ENCODE data around the gene DNAJC5. TPM values are rescaled to one million over a fixed set of nuclear protein-coding genes. Genes with fewer than 3 reads are reported as not detected.

The DNAJC5 gene
- total and polyA plus RNA-seq, 2 donors (not counting 3 experiments of a cell fraction or from before 2014, with no cell fraction given), result 44.7 to 60.3 TPM

GRCh38 chr20:63856098-63856511, 38.8 kb upstream of the DNAJC5 start:
- no peaks in the 10 kb centered on the region for H3K36me3 ChIP-seq (ENCODE audit: control insufficient read depth in 2 of 2, extremely low read depth in 1 of 2, insufficient read depth in 2 of 2, low read length in 2 of 2)
- H3K4me3 ChIP-seq (replicated peaks in 1 of 3; ENCODE audit: insufficient read depth in 1 of 3, low read depth in 1 of 3, low read length in 3 of 3), result no peak overlapping the region
- BruUV-seq (replicated peaks), result no TSS peak
- no peak overlapping the region for H3K27ac ChIP-seq (ENCODE audit: insufficient read depth, low read depth, low read length)
- peaks cover 0 to 5% of the 10 kb centered on the region in 2 experiments for H3K27me3 ChIP-seq (ENCODE audit: control insufficient read depth in 2 of 2, insufficient read depth in 2 of 2, low read length in 2 of 2)
- dilution Hi-C loops (cut with MboI; ENCODE audit: extremely low pct_ligation_motif_present, low sequenced_read_pairs), result no loop called here
- H3K4me1 ChIP-seq (ENCODE audit: control insufficient read depth, extremely low read depth, insufficient read depth, low read length), result peaks cover 23% of the 10 kb centered on the region
- H3K9me1 ChIP-seq (replicated peaks; ENCODE audit: control insufficient read depth, extremely low read depth, insufficient read depth, low read length), result no peaks in the 10 kb centered on the region
- no peak overlapping the region for H2AFZ ChIP-seq (ENCODE audit: low read depth, low read length)
- intact Hi-C loops (cut with micrococcal nuclease), result no loop called here
- H3K9ac ChIP-seq (replicated peaks; ENCODE audit: extremely low read depth, insufficient read depth, low read length), result no peak overlapping the region
- DNase-seq (ENCODE audit: low read depth, low spot score), result no peak
- H3K9me3 ChIP-seq (replicated peaks; ENCODE audit: control insufficient read depth, insufficient read depth, low read length), result no peaks in the 10 kb centered on the region
- H3K4me2 ChIP-seq (ENCODE audit: insufficient read depth, low read length), result no peak overlapping the region
- FAIRE-seq, result no peak
- H3K79me2 ChIP-seq (ENCODE audit: control insufficient read depth, insufficient read depth, low read length), result no peaks in the 10 kb centered on the region
- ChIA-PET CTCF (interaction anchor here (1.2 to 3.4 kb wide), 2 partner anchors 70 to 82 kb away, joined by 3 to 12 read pairs; no protein-coding TSS in a partner anchor), POLR2A (no interaction called here)
- TF ChIP-seq EZH2 (IDR thresholded peaks at IDR 0.05; ENCODE audit: borderline replicate concordance, low read depth, low read length, severe bottlenecking) (no peak), MYC (IDR thresholded peaks at IDR 0.05; ENCODE audit: low read depth, low read length) (no peak), GATA2 (IDR thresholded peaks at IDR 0.05; ENCODE audit: insufficient read depth, insufficient read length, low read depth, low read length) (no peak), FOS (IDR thresholded peaks at IDR 0.05; ENCODE audit: borderline replicate concordance, insufficient read depth, low read length) (no peak), JUN (IDR thresholded peaks at IDR 0.05; ENCODE audit: borderline replicate concordance, insufficient read depth, insufficient read length, low read depth) (no peak), CTCF (IDR thresholded peaks at IDR 0.05; ENCODE audit: extremely low read depth in 1 of 2, insufficient read depth in 1 of 2, low read depth in 1 of 2, low read length in 2 of 2) (no peak), POLR2AphosphoS5 (IDR thresholded peaks at IDR 0.05; ENCODE audit: insufficient read depth, low read depth, low read length) (no peak), MAX (IDR thresholded peaks at IDR 0.05; ENCODE audit: insufficient read depth, insufficient read length) (no peak), POLR2A (IDR thresholded peaks at IDR 0.05; ENCODE audit: low read depth, low read length) (no peak)
- H4K20me1 ChIP-seq (replicated peaks; ENCODE audit: control insufficient read depth, extremely low read depth, insufficient read depth, low read length), result no peaks in the 10 kb centered on the region
